Activated CD8-positive, alpha-beta memory T cell treated with anti-CD3 and anti-CD28 coated beads, Interleukin-2, amount 10 ng/mL, durations not matched to agents 7 days and 5 days (primary cell): ENCODE measurements around the gene LRMDA. TPM values are rescaled to one million over a fixed set of nuclear protein-coding genes. Genes with fewer than 3 reads are reported as not detected.

Experiments used
- ATAC-seq: fragments of 150-1000 bp; cut with Tn5 transposase; one replicate; pipeline ENCODE4 v1.10.0; 2021; ENCODE audit warnings: moderate library complexity
- CTCF ChIA-PET: fragments of 350-600 bp; sonication (Branson Sonifier 250); formaldehyde crosslinking; loops from one replicate; lab custom pipeline; 2021; ENCODE audit warnings: antibody characterized with exemption; lab: Charles Lee
- DNase-seq: peaks from one replicate; pipeline ENCODE4 v3.0.0-alpha.2; 2020
- H3K27ac Mint-ChIP-seq: one replicate; pipeline ENCODE4 v1.8.0; 2021; ENCODE audit warnings: mild to moderate bottlenecking, mixed read lengths
- H3K27me3 Mint-ChIP-seq: one replicate; pipeline ENCODE4 v1.8.0; 2021; ENCODE audit warnings: mixed read lengths
- H3K36me3 Mint-ChIP-seq: one replicate; pipeline ENCODE4 v1.8.0; 2021; ENCODE audit warnings: mild to moderate bottlenecking, mixed read lengths
- H3K4me1 Mint-ChIP-seq: one replicate; pipeline ENCODE4 v1.8.0; 2021; ENCODE audit warnings: mixed read lengths
- H3K4me3 Mint-ChIP-seq: one replicate; pipeline ENCODE4 v1.8.0; 2021; ENCODE audit warnings: mild to moderate bottlenecking, moderate library complexity, mixed read lengths
- H3K9me3 Mint-ChIP-seq: one replicate; pipeline ENCODE4 v1.8.0; 2022; ENCODE audit warnings: low read depth, mixed read lengths
- total RNA-seq, 2 experiments: library from RNA; stranded (reverse); gene quantifications; one replicate each; pipeline ENCODE4 v1.2.3, GENCODE V29; 2021

Gene LRMDA
- total RNA-seq, 2 experiments from 2014 or later, result not detected

GRCh38 chr10:75398692-75399460, 32.5 kb upstream of the LRMDA start:
- Mint-ChIP-seq H3K4me1 (peaks cover 26% of the 10 kb centered on the region), H3K9me3 (no peaks in the 10 kb centered on the region), H3K27me3 (peaks cover 71% of the 10 kb centered on the region), H3K36me3 (no peaks in the 10 kb centered on the region), H3K27ac (no peak overlapping the region), H3K4me3 (no peak overlapping the region)
- CTCF ChIA-PET, result no interaction called here
- no peak for ATAC-seq
- DNase-seq, result no peak

GRCh38 chr10:75399461-75400162, 31.8 kb upstream of the LRMDA start:
- CTCF ChIA-PET, result interaction anchor here (0.7 kb wide), 2 partner anchors 8 to 637 kb away, joined by 3 to 4 read pairs; no protein-coding TSS in a partner anchor
- ATAC-seq (peak; percentile 46), DNase-seq (peak; percentile 65)
- Mint-ChIP-seq H3K27ac (no peak overlapping the region), H3K9me3 (no peaks in the 10 kb centered on the region), H3K36me3 (no peaks in the 10 kb centered on the region), H3K4me1 (peaks cover 30% of the 10 kb centered on the region), H3K27me3 (peaks cover 71% of the 10 kb centered on the region), H3K4me3 (peak overlapping the region; percentile 66)

- DNase-seq, result no peak
- no peaks in the 10 kb centered on the region for H3K9me3 Mint-ChIP-seq
- peaks cover 25% of the 10 kb centered on the region for H3K4me1 Mint-ChIP-seq
- ATAC-seq, result no peak
- peak overlapping the region; percentile 66 for H3K4me3 Mint-ChIP-seq
- H3K27ac Mint-ChIP-seq, result no peak overlapping the region
- CTCF ChIA-PET, result interaction anchor here (0.7 kb wide), 2 partner anchors 9 to 636 kb away, joined by 3 to 4 read pairs; no protein-coding TSS in a partner anchor
- H3K36me3 Mint-ChIP-seq, result no peaks in the 10 kb centered on the region
- H3K27me3 Mint-ChIP-seq, result peaks cover 70% of the 10 kb centered on the region
These were observed 31.2 kb upstream of the LRMDA start for GRCh38 chr10:75400163-75400770.

GRCh38 chr10:75400771-75401568, 30.5 kb upstream of the LRMDA start:
- DNase-seq (no peak), ATAC-seq (peak; percentile 44)
- no peaks in the 10 kb centered on the region for H3K36me3 Mint-ChIP-seq
- peaks cover 71% of the 10 kb centered on the region for H3K27me3 Mint-ChIP-seq
- H3K4me1 Mint-ChIP-seq, result peaks cover 25% of the 10 kb centered on the region
- no peak overlapping the region for H3K27ac Mint-ChIP-seq
- H3K9me3 Mint-ChIP-seq, result no peaks in the 10 kb centered on the region
- CTCF ChIA-PET, result interaction anchor here (0.5 to 1.8 kb wide), 3 partner anchors 10 to 1047 kb away, joined by 3 to 7 read pairs (median 3); no protein-coding TSS in a partner anchor
- H3K4me3 Mint-ChIP-seq, result peak overlapping the region; percentile 66

- CTCF ChIA-PET, result interaction anchor here (0.5 to 1.8 kb wide), 3 partner anchors 28 to 1048 kb away, joined by 3 to 7 read pairs (median 3); no protein-coding TSS in a partner anchor
- H3K9me3 Mint-ChIP-seq, result no peaks in the 10 kb centered on the region
- no peak within 1 kb of the TSS for H3K27ac Mint-ChIP-seq
- ATAC-seq, result peak; percentile 54
- peak; percentile 67 for DNase-seq
- no peaks in the 10 kb centered on the region for H3K36me3 Mint-ChIP-seq
- peaks cover 25% of the 10 kb centered on the region for H3K4me1 Mint-ChIP-seq
- H3K4me3 Mint-ChIP-seq, result peak within 1 kb of the TSS; percentile 72
- H3K27me3 Mint-ChIP-seq, result peaks cover 75% of the 10 kb centered on the region
These were observed 29.6 kb upstream of the LRMDA start, which contains the start of gene ZNF503 for GRCh38 chr10:75401569-75402485. Gene ZNF503, minus strand, starts transcription at chr10:75401764. Its CDS starts 345 bp downstream, at chr10:75401419.

- CTCF ChIA-PET, result interaction anchor here (0.5 to 1.8 kb wide), 3 partner anchors 27 to 637 kb away, joined by 3 to 7 read pairs (median 3); no protein-coding TSS in a partner anchor
- ATAC-seq (no peak), DNase-seq (no peak)
- H3K4me1 Mint-ChIP-seq, result peaks cover 28% of the 10 kb centered on the region
- H3K27ac Mint-ChIP-seq, result no peak overlapping the region
- no peaks in the 10 kb centered on the region for H3K9me3 Mint-ChIP-seq
- peak overlapping the region; percentile 72 for H3K4me3 Mint-ChIP-seq
- H3K36me3 Mint-ChIP-seq, result no peaks in the 10 kb centered on the region
- peaks cover 78% of the 10 kb centered on the region for H3K27me3 Mint-ChIP-seq
These were observed 28.8 kb upstream of the LRMDA start for GRCh38 chr10:75402486-75403143.

GRCh38 chr10:75403144-75403938, 28.1 kb upstream of the LRMDA start:
- Mint-ChIP-seq H3K4me3 (peak overlapping the region; percentile 33), H3K4me1 (peaks cover 30% of the 10 kb centered on the region), H3K27me3 (peaks cover 76% of the 10 kb centered on the region), H3K9me3 (no peaks in the 10 kb centered on the region), H3K36me3 (no peaks in the 10 kb centered on the region), H3K27ac (no peak overlapping the region)
- ATAC-seq, result no peak
- no peak for DNase-seq
- CTCF ChIA-PET, result no interaction called here

- no peaks in the 10 kb centered on the region for H3K9me3 Mint-ChIP-seq
- CTCF ChIA-PET, result no interaction called here
- ATAC-seq (no peak), DNase-seq (no peak)
- H3K4me1 Mint-ChIP-seq, result peaks cover 31% of the 10 kb centered on the region
- no peak overlapping the region for H3K4me3 Mint-ChIP-seq
- no peaks in the 10 kb centered on the region for H3K36me3 Mint-ChIP-seq
- peaks cover 79% of the 10 kb centered on the region for H3K27me3 Mint-ChIP-seq
- no peak overlapping the region for H3K27ac Mint-ChIP-seq
These were observed 27.2 kb upstream of the LRMDA start for GRCh38 chr10:75403939-75404814.

- DNase-seq, result no peak
- H3K4me1 Mint-ChIP-seq, result peaks cover 34% of the 10 kb centered on the region
- peaks cover 2% of the 10 kb centered on the region for H3K36me3 Mint-ChIP-seq
- no peak overlapping the region for H3K27ac Mint-ChIP-seq
- H3K9me3 Mint-ChIP-seq, result no peaks in the 10 kb centered on the region
- H3K4me3 Mint-ChIP-seq, result no peak overlapping the region
- CTCF ChIA-PET, result no interaction called here
- H3K27me3 Mint-ChIP-seq, result peaks cover 85% of the 10 kb centered on the region
- no peak for ATAC-seq
These were observed 26.4 kb upstream of the LRMDA start for GRCh38 chr10:75404815-75405597.
